ENCODE data around the gene YPEL5. TPM values are rescaled to one million over a fixed set of nuclear protein-coding genes. Genes with fewer than 3 reads are reported as not detected.

Gene YPEL5
- total and polyA plus RNA-seq, 2 donors (not counting 1 experiment from before 2014, with no cell fraction given), result 94.7 to 159 TPM

DNA sequence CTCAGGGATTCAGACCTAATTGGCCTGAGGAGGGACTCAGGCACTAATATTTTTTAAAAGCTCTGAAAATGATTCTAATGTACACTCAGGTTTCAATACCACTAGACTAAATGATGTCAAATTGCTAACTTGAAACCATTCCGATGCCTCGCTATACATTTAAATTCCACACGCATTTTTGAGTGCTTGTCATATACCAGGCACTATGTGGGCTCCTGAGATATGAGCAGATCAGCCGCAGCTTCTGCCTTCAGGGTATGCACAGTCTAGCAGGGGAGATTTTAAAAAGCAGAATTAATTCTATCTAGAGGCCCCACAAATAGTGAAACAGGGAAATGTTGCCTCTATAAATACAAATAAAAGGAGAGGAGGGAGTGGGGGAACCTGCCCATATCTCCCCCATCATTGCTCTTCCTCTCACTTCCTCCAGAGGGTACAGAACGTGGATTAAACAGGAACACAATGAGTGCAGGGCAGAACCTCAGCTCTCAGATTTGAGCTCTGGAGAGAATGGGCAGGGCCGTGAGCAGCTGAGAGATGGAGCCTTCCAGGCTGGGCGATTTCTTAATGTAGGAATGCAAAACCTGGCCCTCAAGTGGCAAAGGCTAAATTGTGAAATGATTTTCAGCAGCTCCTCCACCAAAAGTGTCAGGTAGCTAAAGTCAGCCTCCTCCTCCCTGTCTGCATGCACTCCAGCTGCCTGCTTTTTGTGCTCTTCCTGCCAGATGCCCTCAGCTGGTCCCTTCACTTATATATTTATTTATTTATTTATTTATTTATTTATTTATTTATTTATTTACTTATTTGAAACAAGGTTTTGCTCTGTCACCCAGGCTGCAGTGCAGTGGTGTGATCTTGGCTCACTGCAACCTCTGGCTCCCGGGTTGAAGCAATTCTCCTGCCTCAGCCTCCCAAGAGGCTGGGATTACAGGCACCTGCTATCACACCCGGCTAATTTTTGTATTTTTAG is 59.9 kb downstream of the YPEL5 start:
- H3K27ac ChIP-seq (ENCODE audit: insufficient read depth, low read length), result no peak overlapping the region
- H3K79me2 ChIP-seq (ENCODE audit: control insufficient read depth, insufficient read depth, low read length), result no peaks in the 10 kb centered on the region
- H3K4me1 ChIP-seq (ENCODE audit: control insufficient read depth, extremely low read depth, insufficient read depth, low read length), result no peaks in the 10 kb centered on the region
- no peak overlapping the region for H3K9ac ChIP-seq (ENCODE audit: insufficient read depth, low read length)
- no peak overlapping the region for H3K4me3 ChIP-seq (replicated peaks in 1 of 4; ENCODE audit: control extremely low read depth in 1 of 4, insufficient read depth in 1 of 4, low read depth in 3 of 4, low read length in 4 of 4)
- H3K4me2 ChIP-seq (ENCODE audit: extremely low read depth, insufficient read depth, low read length), result no peak overlapping the region
- H4K20me1 ChIP-seq (ENCODE audit: control insufficient read depth, extremely low read depth, insufficient read depth, low read length), result no peaks in the 10 kb centered on the region
- no peaks in the 10 kb centered on the region for H3K9me3 ChIP-seq (ENCODE audit: control insufficient read depth, insufficient read depth, low read depth, low read length)
- TF ChIP-seq EZH2 (IDR thresholded peaks at IDR 0.05; ENCODE audit: low read length, missing control alignments), result no peak
- no peaks in the 10 kb centered on the region for H3K36me3 ChIP-seq (ENCODE audit: control insufficient read depth, insufficient read depth, low read length)
- no peak for DNase-seq (ENCODE audit: low read depth in 2 of 2)
- no peak overlapping the region for H2AFZ ChIP-seq (ENCODE audit: low read length)
- H3K27me3 ChIP-seq (ENCODE audit: control insufficient read depth, insufficient read depth, low read length), result peaks cover 5% of the 10 kb centered on the region

DNA sequence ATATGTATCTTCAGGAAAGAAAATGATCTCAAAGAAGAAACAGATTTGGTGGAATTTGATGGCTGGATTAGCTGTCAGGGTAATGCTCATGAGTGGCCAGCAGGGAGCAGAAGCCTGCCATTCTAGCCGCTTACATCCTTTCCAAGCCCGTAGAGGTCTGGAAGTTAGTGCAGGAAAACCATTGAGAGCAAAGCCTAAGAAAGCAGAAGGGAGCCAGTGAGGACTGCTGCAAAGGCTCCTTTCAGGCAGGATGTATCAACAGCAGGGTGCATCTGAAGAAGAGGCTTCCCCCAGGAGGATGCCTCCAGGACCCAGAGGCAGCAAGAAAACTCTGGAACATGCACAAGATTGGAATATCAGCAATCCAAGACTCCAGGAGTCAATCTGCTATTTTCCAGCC is 61.6 kb downstream of the YPEL5 start:
- Histone ChIP-seq H3K4me1 (ENCODE audit: control insufficient read depth, extremely low read depth, insufficient read depth, low read length) (no peaks in the 10 kb centered on the region), H3K27me3 (ENCODE audit: control insufficient read depth, insufficient read depth, low read length) (peaks cover 5% of the 10 kb centered on the region), H3K9me3 (ENCODE audit: control insufficient read depth, insufficient read depth, low read depth, low read length) (no peaks in the 10 kb centered on the region), H3K4me2 (ENCODE audit: extremely low read depth, insufficient read depth, low read length) (no peak overlapping the region), H2AFZ (ENCODE audit: low read length) (no peak overlapping the region), H3K27ac (ENCODE audit: insufficient read depth, low read length) (no peak overlapping the region), H3K9ac (ENCODE audit: insufficient read depth, low read length) (no peak overlapping the region), H3K36me3 (ENCODE audit: control insufficient read depth, insufficient read depth, low read length) (no peaks in the 10 kb centered on the region), H3K79me2 (ENCODE audit: control insufficient read depth, insufficient read depth, low read length) (no peaks in the 10 kb centered on the region), H3K4me3 (replicated peaks in 1 of 4; ENCODE audit: control extremely low read depth in 1 of 4, insufficient read depth in 1 of 4, low read depth in 3 of 4, low read length in 4 of 4) (no peak overlapping the region), H4K20me1 (ENCODE audit: control insufficient read depth, extremely low read depth, insufficient read depth, low read length) (no peaks in the 10 kb centered on the region)
- peak; percentile 65 to 85 for DNase-seq (ENCODE audit: low read depth in 2 of 2)
- TF ChIP-seq, protein P1, sequence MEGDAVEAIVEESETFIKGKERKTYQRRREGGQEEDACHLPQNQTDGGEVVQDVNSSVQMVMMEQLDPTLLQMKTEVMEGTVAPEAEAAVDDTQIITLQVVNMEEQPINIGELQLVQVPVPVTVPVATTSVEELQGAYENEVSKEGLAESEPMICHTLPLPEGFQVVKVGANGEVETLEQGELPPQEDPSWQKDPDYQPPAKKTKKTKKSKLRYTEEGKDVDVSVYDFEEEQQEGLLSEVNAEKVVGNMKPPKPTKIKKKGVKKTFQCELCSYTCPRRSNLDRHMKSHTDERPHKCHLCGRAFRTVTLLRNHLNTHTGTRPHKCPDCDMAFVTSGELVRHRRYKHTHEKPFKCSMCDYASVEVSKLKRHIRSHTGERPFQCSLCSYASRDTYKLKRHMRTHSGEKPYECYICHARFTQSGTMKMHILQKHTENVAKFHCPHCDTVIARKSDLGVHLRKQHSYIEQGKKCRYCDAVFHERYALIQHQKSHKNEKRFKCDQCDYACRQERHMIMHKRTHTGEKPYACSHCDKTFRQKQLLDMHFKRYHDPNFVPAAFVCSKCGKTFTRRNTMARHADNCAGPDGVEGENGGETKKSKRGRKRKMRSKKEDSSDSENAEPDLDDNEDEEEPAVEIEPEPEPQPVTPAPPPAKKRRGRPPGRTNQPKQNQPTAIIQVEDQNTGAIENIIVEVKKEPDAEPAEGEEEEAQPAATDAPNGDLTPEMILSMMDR (conservative IDR thresholded peaks at IDR 0.05 in 1 of 2, IDR thresholded peaks at IDR 0.05 in 1 of 2; ENCODE audit: low read depth in 1 of 2, low read length in 2 of 2), result peak; percentile 88 to 95
- no peak for TF ChIP-seq EZH2 (IDR thresholded peaks at IDR 0.05; ENCODE audit: low read length, missing control alignments)

DNA sequence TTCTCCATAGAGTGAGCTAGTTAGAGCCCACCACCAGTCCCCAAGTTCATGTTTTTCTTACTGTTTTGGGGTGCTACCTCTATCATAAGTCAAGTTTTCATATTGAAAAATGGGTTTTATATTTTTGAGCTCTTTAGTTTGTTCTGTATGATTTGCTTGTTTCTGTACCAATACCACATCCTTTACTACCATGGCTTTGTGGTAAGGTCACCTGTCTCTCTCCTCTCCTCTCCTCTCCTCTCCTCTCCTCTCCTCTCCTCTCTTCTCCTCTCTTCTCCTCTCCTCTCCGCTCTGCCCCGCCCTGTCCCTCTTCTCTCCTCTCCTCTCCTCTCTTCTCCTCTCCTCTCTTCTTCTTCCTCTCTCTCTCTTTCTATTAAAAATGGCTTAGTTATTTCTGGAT is 62.4 kb downstream of the YPEL5 start:
- Histone ChIP-seq H3K4me1 (ENCODE audit: control insufficient read depth, extremely low read depth, insufficient read depth, low read length) (no peaks in the 10 kb centered on the region), H3K4me2 (ENCODE audit: extremely low read depth, insufficient read depth, low read length) (no peak overlapping the region), H3K79me2 (ENCODE audit: control insufficient read depth, insufficient read depth, low read length) (no peaks in the 10 kb centered on the region), H3K9me3 (ENCODE audit: control insufficient read depth, insufficient read depth, low read depth, low read length) (no peaks in the 10 kb centered on the region), H3K9ac (ENCODE audit: insufficient read depth, low read length) (no peak overlapping the region), H3K27me3 (ENCODE audit: control insufficient read depth, insufficient read depth, low read length) (peaks cover 5% of the 10 kb centered on the region), H4K20me1 (ENCODE audit: control insufficient read depth, extremely low read depth, insufficient read depth, low read length) (no peaks in the 10 kb centered on the region), H3K4me3 (replicated peaks in 1 of 4; ENCODE audit: control extremely low read depth in 1 of 4, insufficient read depth in 1 of 4, low read depth in 3 of 4, low read length in 4 of 4) (no peak overlapping the region), H3K36me3 (ENCODE audit: control insufficient read depth, insufficient read depth, low read length) (no peaks in the 10 kb centered on the region), H3K27ac (ENCODE audit: insufficient read depth, low read length) (no peak overlapping the region), H2AFZ (ENCODE audit: low read length) (no peak overlapping the region)
- no peak for TF ChIP-seq EZH2 (IDR thresholded peaks at IDR 0.05; ENCODE audit: low read length, missing control alignments)
- TF ChIP-seq, protein P1 (conservative IDR thresholded peaks at IDR 0.05 in 1 of 2, IDR thresholded peaks at IDR 0.05 in 1 of 2; ENCODE audit: low read depth in 1 of 2, low read length in 2 of 2), result no peak
- no peak for DNase-seq (ENCODE audit: low read depth in 2 of 2)

Other genes starting within 250 kb of the YPEL5 start
- under 0.01 TPM in 2 replicates for gene ALK, start 225.4 kb upstream of the YPEL5 start, total RNA-seq
- gene ALK, start 225.4 kb upstream of the YPEL5 start, polyA plus RNA-seq, result 0.01 and 0.02 TPM in 2 replicates
- 351 and 926 TPM in 2 replicates for gene LBH, start 84.5 kb downstream of the YPEL5 start, total RNA-seq
- gene LBH, start 84.5 kb downstream of the YPEL5 start, polyA plus RNA-seq, result 320 and 604 TPM in 2 replicates

Measured in fibroblast of lung (primary cell).